Colonic mucosa (tissue), 4 donors: ENCODE measurements around the gene ARMC3. TPM values are rescaled to one million over a fixed set of nuclear protein-coding genes. Genes with fewer than 3 reads are reported as not detected.

Experiments used
- DNase-seq: peaks from one replicate; pipeline ENCODE4 v3.0.0-alpha.2; 2020
- H3K27ac ChIP-seq: fragments of 200-600 bp; one replicate; pipeline ENCODE4 v1.8.0; 2021
- H3K27me3 ChIP-seq: fragments of 200-600 bp; one replicate; pipeline ENCODE4 v1.8.0; 2021
- H3K36me3 ChIP-seq: fragments of 200-600 bp; one replicate; pipeline ENCODE4 v1.8.0; 2021
- H3K4me1 ChIP-seq: fragments of 200-600 bp; one replicate; pipeline ENCODE4 v1.8.0; 2021; ENCODE audit warnings: mild to moderate bottlenecking
- H3K4me3 ChIP-seq: fragments of 200-600 bp; one replicate; pipeline ENCODE4 v1.8.0; 2021
- H3K9ac ChIP-seq, 2 donors: one replicate each; pipeline ENCODE4 v1.7.0; 2013; ENCODE audit warnings: control low read depth in 2 of 2, low read depth in 2 of 2, low read length in 2 of 2
- H3K9me3 ChIP-seq: fragments of 200-600 bp; one replicate; pipeline ENCODE4 v1.8.0; 2021
- CTCF ChIP-seq: fragments of 200-600 bp; IDR thresholded peaks from one replicate; pipeline ENCODE4 v1.8.0; 2022; ENCODE audit warnings: antibody characterized with exemption, mild to moderate bottlenecking
- intact Hi-C: fragments of 100-400 bp; cut with DNase I; formaldehyde crosslinking; loops from one replicate; pipeline ENCODE4 v1.14.1; 2022
- total RNA-seq, 2 donors: library from RNA; stranded (reverse); fragmentation: NEBNext Ultra II Directional in 1 of 2; extraction: Animal tissue kit (Norgen Biotek cat#: 25700) in 1 of 2; gene quantifications; one replicate each; pipeline ENCODE4 v1.2.1, GENCODE V29; 2021
- donor health status: healthy.
- donor health status: DM: no; HTN: no; CAD: no.
- donor health status: DM: no; HTN: no; CAD: no.

The ARMC3 gene
- total RNA-seq, 2 donors from 2014 or later = not detected

DNA sequence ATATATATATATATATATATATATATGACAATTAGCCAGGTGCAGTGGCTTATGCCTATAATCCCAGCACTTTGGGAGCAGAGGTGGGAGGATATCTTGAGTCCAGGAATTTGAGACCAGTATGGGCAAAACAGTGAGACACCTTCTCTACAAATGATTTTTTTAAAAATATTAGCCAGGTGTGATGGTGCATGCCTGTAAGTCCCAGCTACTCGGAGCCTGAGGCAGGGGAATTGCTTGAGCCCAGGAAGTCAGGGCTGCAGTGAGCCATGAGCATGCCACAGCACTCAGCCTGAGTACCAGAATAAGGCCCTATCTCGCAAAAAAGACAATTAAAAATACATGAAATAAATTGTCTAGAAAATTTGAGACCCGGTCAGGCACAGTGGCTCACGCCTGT lies 120.3 kb downstream of the ARMC3 start:
- H3K4me3 ChIP-seq = no peak overlapping the region
- H3K9me3 ChIP-seq = no peaks in the 10 kb centered on the region
- H3K27ac ChIP-seq = no peak overlapping the region
- DNase-seq = no peak
- H3K36me3 ChIP-seq = no peaks in the 10 kb centered on the region
- H3K27me3 ChIP-seq = no peaks in the 10 kb centered on the region
- no peak overlapping the region for H3K9ac ChIP-seq
- intact Hi-C loops = no loop called here
- TF ChIP-seq CTCF = no peak
- H3K4me1 ChIP-seq = no peaks in the 10 kb centered on the region

DNA sequence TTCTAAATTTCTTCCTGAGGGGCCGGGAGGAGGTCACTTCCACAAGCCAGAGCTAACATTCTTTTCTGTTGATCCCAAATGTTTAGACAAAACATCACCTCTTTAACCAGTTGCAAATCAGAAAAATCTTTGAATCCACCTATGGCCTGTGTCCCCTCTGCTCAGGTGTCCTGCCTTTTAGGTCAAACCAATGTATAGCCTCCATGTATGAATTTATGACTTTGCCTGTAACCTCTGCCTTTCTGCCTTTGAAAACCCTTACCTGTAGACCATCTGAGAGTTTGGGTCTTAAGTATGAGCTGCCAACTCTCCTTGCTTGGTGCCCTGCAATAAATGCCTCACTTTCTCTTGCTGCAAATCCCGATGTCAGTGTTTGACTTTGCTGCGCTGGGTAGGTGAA lies 123.4 kb downstream of the ARMC3 start:
- Histone ChIP-seq H3K27me3 (no peaks in the 10 kb centered on the region), H3K4me1 (no peaks in the 10 kb centered on the region), H3K36me3 (no peaks in the 10 kb centered on the region), H3K4me3 (no peak overlapping the region), H3K9me3 (no peaks in the 10 kb centered on the region), H3K27ac (no peak overlapping the region), H3K9ac (no peak overlapping the region)
- no peak for TF ChIP-seq CTCF
- intact Hi-C loops = no loop called here
- DNase-seq = no peak

- intact Hi-C loops = no loop called here
- Histone ChIP-seq H3K27ac (no peak overlapping the region), H3K4me3 (no peak overlapping the region), H3K27me3 (no peaks in the 10 kb centered on the region), H3K9me3 (no peaks in the 10 kb centered on the region), H3K4me1 (no peaks in the 10 kb centered on the region), H3K36me3 (no peaks in the 10 kb centered on the region), H3K9ac (no peak overlapping the region)
- TF ChIP-seq CTCF = no peak
- no peak for DNase-seq
Observed at GRCh38 chr10:23051855-23052331, 124.0 kb downstream of the ARMC3 start.

DNA sequence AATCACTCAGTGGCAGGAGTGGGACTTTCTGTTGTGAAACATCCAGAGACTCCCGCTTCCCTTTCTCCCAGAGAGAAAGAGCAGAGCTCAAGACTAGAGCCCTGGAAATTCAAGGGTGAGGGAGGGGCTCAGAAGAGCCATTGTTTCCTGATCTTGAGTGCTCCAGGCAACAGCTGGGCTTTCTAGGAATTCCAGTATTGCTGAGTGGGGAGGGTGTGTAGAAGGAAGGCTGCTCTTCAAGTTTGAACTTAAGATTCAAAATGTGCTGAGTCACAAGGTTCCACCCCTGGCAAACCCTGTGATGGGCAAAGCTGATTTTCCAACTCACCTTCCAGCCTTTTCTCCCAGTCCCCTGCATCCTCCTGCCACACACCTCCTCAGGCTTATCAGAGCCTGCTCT lies 125.2 kb downstream of the ARMC3 start:
- no peaks in the 10 kb centered on the region for H3K36me3 ChIP-seq
- no peaks in the 10 kb centered on the region for H3K9me3 ChIP-seq
- no peak overlapping the region for H3K4me3 ChIP-seq
- no peak overlapping the region for H3K27ac ChIP-seq
- DNase-seq = no peak
- no peak overlapping the region for H3K9ac ChIP-seq
- no peaks in the 10 kb centered on the region for H3K27me3 ChIP-seq
- H3K4me1 ChIP-seq = no peaks in the 10 kb centered on the region
- no peak for TF ChIP-seq CTCF
- intact Hi-C loops = no loop called here

DNA sequence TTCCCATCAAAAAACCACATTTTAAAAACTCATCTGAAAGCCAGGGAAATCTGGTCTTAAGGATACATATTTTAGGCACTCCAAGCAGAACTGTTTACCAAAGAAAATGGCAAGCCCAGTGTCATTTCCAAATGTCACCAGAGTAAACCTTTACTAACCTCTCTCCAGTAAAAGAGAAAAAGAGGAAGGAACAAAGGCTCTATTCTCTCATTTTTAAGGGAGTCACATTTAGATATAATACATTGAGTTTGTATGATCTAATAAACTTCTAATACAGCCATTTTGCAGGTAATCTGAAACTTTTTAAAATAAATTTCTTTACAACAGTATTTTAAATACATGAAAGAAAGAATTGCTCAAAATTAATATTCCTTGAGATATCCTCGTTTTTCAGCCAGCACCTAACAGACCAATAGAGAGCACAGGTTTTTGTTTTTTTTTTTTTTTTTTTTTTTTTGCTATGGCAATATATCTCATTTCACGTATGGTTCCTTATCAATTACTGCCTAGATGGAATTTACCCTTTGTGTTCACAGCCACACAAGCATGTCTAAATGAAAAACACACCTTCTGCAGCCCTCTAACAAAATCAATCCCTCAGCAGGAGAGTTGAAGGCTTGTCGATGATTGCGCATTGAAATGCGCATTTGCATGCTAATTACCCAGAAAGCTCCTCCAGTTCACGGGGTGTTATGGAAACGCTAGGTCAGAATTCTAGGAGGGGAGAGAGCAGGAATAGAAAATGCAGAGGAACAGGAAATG lies 127.8 kb downstream of the ARMC3 start:
- H3K9me3 ChIP-seq = no peaks in the 10 kb centered on the region
- intact Hi-C loops = no loop called here
- H3K4me3 ChIP-seq = no peak overlapping the region
- no peak for TF ChIP-seq CTCF
- H3K4me1 ChIP-seq = no peaks in the 10 kb centered on the region
- no peak overlapping the region for H3K9ac ChIP-seq
- DNase-seq = no peak
- no peaks in the 10 kb centered on the region for H3K36me3 ChIP-seq
- H3K27ac ChIP-seq = no peak overlapping the region
- H3K27me3 ChIP-seq = no peaks in the 10 kb centered on the region
